Measurements from ENCODE around the gene TTC21A. TPM values are rescaled to one million over a fixed set of nuclear protein-coding genes. Genes with fewer than 3 reads are reported as not detected.

Gene TTC21A
- total RNA-seq, 1 experiment from 2014 or later: 1.7 TPM

- Histone ChIP-seq H4K20me1 (ENCODE audit: control insufficient read depth, insufficient read depth, insufficient read length) (no peaks in the 10 kb centered on the region), H3K23ac (ENCODE audit: insufficient read length, low read depth, low read length) (no peak overlapping the region), H3K23me2 (ENCODE audit: insufficient read length, low read depth, low read length, poor library complexity, severe bottlenecking) (no peaks in the 10 kb centered on the region), H3K4me1 (ENCODE audit: insufficient read depth, low read length) (peaks cover 4% of the 10 kb centered on the region; the same call in 1 of the 2 replicates), H2BK5ac (ENCODE audit: insufficient read length, low read length) (no peak overlapping the region), H4K5ac (ENCODE audit: insufficient read length, low read depth, low read length) (no peak overlapping the region), H4K91ac (ENCODE audit: insufficient read length, low read depth, low read length) (no peak overlapping the region), H2AFZ (ENCODE audit: low read length) (no peak overlapping the region), H3K4ac (ENCODE audit: low read depth, low read length) (no peak overlapping the region), H3K79me2 (ENCODE audit: insufficient read depth, low read length) (no peaks in the 10 kb centered on the region), H3K79me1 (ENCODE audit: insufficient read depth, low read depth, low read length, poor library complexity, severe bottlenecking) (no peaks in the 10 kb centered on the region), H3K27me3 (ENCODE audit: insufficient read depth, low read length) (no peaks in the 10 kb centered on the region), H2BK12ac (ENCODE audit: insufficient read length, low read depth, low read length) (no peak overlapping the region), H4K8ac (replicated peaks; ENCODE audit: insufficient read length, low read depth, low read length) (no peak overlapping the region), H2AK5ac (ENCODE audit: insufficient read length, low read length) (no peak overlapping the region), H3K56ac (ENCODE audit: insufficient read length, low read depth, low read length) (no peak overlapping the region), H3K4me2 (ENCODE audit: insufficient read depth, insufficient read length, low read length) (no peak overlapping the region), H3K9me3 (ENCODE audit: control insufficient read depth, low read depth, low read length) (no peaks in the 10 kb centered on the region), H3K27ac (ENCODE audit: insufficient read length, low read depth, low read length) (no peak overlapping the region), H3K9ac (ENCODE audit: extremely low read depth, insufficient read length, low read length) (no peak overlapping the region), H2BK120ac (ENCODE audit: low read depth, low read length, poor library complexity, severe bottlenecking) (no peak overlapping the region), H2BK20ac (ENCODE audit: low read depth, low read length, poor library complexity, severe bottlenecking) (no peak overlapping the region), H2BK15ac (ENCODE audit: low read depth, low read length) (no peak overlapping the region), H3K14ac (ENCODE audit: insufficient read depth, low read length) (no peak overlapping the region), H3T11ph (ENCODE audit: low read length) (no peak overlapping the region), H3K18ac (ENCODE audit: insufficient read length, low read depth, low read length) (no peak overlapping the region)
- DNase-seq: no peak
- no CpG with 5 or more reads among the region's 14 CpGs for WGBS (ENCODE audit: extremely low coverage, insufficient read length, low lambda C conversion rate)
- H3K36me3 Mint-ChIP-seq (ENCODE audit: insufficient read depth in 1 of 3, low read depth in 3 of 3): no peaks in the 10 kb centered on the region
- peaks cover 14% of the 10 kb centered on the region in 2 experiments for H3K4me1 Mint-ChIP-seq
- no peaks in the 10 kb centered on the region; the same call in none of the 2 replicates for H3K27me3 Mint-ChIP-seq (ENCODE audit: low read depth)
- no peak overlapping the region for H3K27ac Mint-ChIP-seq
- TF ChIP-seq CTCF (conservative IDR thresholded peaks at IDR 0.05): no peak
- no peak overlapping the region for H3K4me3 Mint-ChIP-seq
- H3K9me3 Mint-ChIP-seq: no peaks in the 10 kb centered on the region
These were observed 78.6 kb downstream of the TTC21A start for GRCh38 chr3:39185959-39186691.
